K562 (cell line): ENCODE results near the gene TENM3. TPM values are rescaled to one million over a fixed set of nuclear protein-coding genes. Genes with fewer than 3 reads are reported as not detected.

ENCODE experiments used
- ATAC-seq: fragments of 200-7000 bp; cut with Tn5 transposase; 3 replicates; pipeline ENCODE4 v1.9.1; 2020; ENCODE audit warnings: moderate library complexity
- BruUV-seq: library from RNA; stranded (reverse); fragments of 400-500 nt; replicated peaks from 2 replicates; lab custom pipeline; 2021; lab: Mats Ljungman, UMichigan
- CTCF ChIA-PET: fragments of 300-600 bp; formaldehyde crosslinking; extraction: SDS; loops from one replicate; lab custom pipeline; 2021; ENCODE audit warnings: low intra/inter-chr PET ratio; lab: Yijun Ruan, JAX
- POLR2A ChIA-PET: fragments of 300-600, 350-650 bp; sonication (Branson Sonifier 250); formaldehyde crosslinking; extraction: SDS; loops from one replicate; lab custom pipeline; 2021; ENCODE audit warnings: antibody characterized with exemption, inconsistent platforms; lab: Yijun Ruan, JAX
- DNase-seq, 4 experiments: peaks; one replicate each; pipeline versions ENCODE4 v3.0.0 to v3.0.0-alpha.2; 2011 to 2018; ENCODE audit warnings: low spot score in 3 of 4, mixed read lengths in 3 of 4; ENCODE audit errors: extremely low read depth in 1 of 4
- FAIRE-seq: peaks from 2 replicates; lab custom pipeline; 2011; peaks lifted over from hg19 to GRCh38; lab: Jason Lieb, UNC
- H2AFZ ChIP-seq: 2 replicates; pipeline ENCODE4 v1.6.0; 2011; ENCODE audit warnings: low read depth, low read length, control low read depth, inconsistent platforms
- H3K27ac ChIP-seq: fragments of 200-600 bp; 3 replicates; pipeline ENCODE4 v1.8.0; 2011; ENCODE audit warnings: low read depth, mild to moderate bottlenecking, control low read depth, inconsistent platforms, low read length, moderate library complexity, mixed read lengths; ENCODE audit errors: extremely low read depth
- H3K27me3 ChIP-seq, 2 experiments: fragments of 300-600 bp in 1 of 2; 2 replicates in 1 of 2; 3 replicates in 1 of 2; pipeline versions ENCODE4 v1.6.0 to v1.8.0; 2011; ENCODE audit warnings: inconsistent platforms in 2 of 2, low read length in 2 of 2, mild to moderate bottlenecking in 1 of 2, mixed read lengths in 1 of 2, moderate library complexity in 1 of 2; ENCODE audit not compliant: control insufficient read depth in 2 of 2, insufficient read depth in 2 of 2
- H3K36me3 ChIP-seq: fragments of 300-600 bp; 3 replicates; pipeline ENCODE4 v1.8.0; 2011; ENCODE audit warnings: mild to moderate bottlenecking, low read length, inconsistent platforms; ENCODE audit not compliant: control insufficient read depth, insufficient read depth
- H3K4me1 ChIP-seq, 2 experiments: fragments of 200-600 bp in 1 of 2; replicated peaks in 1 of 2; 2 replicates in 1 of 2; 3 replicates in 1 of 2; pipeline versions ENCODE4 v1.5.1 to v1.8.0; 2011; ENCODE audit warnings: inconsistent platforms in 2 of 2, low read length in 2 of 2, mild to moderate bottlenecking in 1 of 2, mixed read lengths in 1 of 2, moderate library complexity in 1 of 2; ENCODE audit not compliant: control insufficient read depth in 2 of 2, insufficient read depth in 2 of 2
- H3K4me2 ChIP-seq: 2 replicates; pipeline ENCODE4 v1.6.1; 2011; ENCODE audit warnings: low read length, control low read depth, inconsistent platforms, mixed read lengths; ENCODE audit not compliant: insufficient read depth
- H3K4me3 ChIP-seq: fragments of 200-600 bp; sonication (generic), shearing (Covaris generic); 2 replicates; pipeline ENCODE4 v1.5.1; 2016; ENCODE audit warnings: control low read depth, inconsistent platforms
- H3K79me2 ChIP-seq: fragments of 200-600 bp; 3 replicates; pipeline ENCODE4 v1.8.0; 2011; ENCODE audit warnings: low read length, inconsistent platforms; ENCODE audit not compliant: control insufficient read depth, insufficient read depth
- H3K9ac ChIP-seq, 2 experiments: 2 replicates each; pipeline versions ENCODE4 v1.6.0 to v1.6.1; 2011; ENCODE audit warnings: low read depth in 2 of 2, low read length in 2 of 2, control low read depth in 1 of 2, inconsistent platforms in 1 of 2, mild to moderate bottlenecking in 1 of 2, mixed read lengths in 1 of 2; ENCODE audit not compliant: insufficient read depth in 1 of 2
- H3K9me1 ChIP-seq: one replicate; pipeline ENCODE4 v1.6.0; 2011; ENCODE audit warnings: inconsistent platforms, mild to moderate bottlenecking, low read length, moderate library complexity; ENCODE audit not compliant: control insufficient read depth, insufficient read depth
- H3K9me3 ChIP-seq: replicated peaks from 2 replicates; pipeline ENCODE4 v1.5.1; 2011; ENCODE audit warnings: low read depth, low read length, inconsistent platforms; ENCODE audit not compliant: control insufficient read depth, insufficient read depth
- H4K20me1 ChIP-seq: replicated peaks from 2 replicates; pipeline ENCODE4 v1.6.1; 2011; ENCODE audit warnings: low read length, inconsistent platforms, mixed read lengths; ENCODE audit not compliant: control insufficient read depth, insufficient read depth
- BCOR ChIP-seq: fragments of 450-650 bp; IDR thresholded peaks from 2 replicates; pipeline ENCODE4 v1.6.1; 2016
- FIP1L1 ChIP-seq: fragments of 200-400 bp; formaldehyde crosslinking; IDR thresholded peaks from 2 replicates; pipeline ENCODE4 v1.6.1; 2018; ENCODE audit warnings: mild to moderate bottlenecking, low read depth, low read length; ENCODE audit not compliant: poor library complexity, severe bottlenecking
- GATA2 ChIP-seq: sonication (generic); formaldehyde crosslinking; IDR thresholded peaks from 2 replicates; pipeline ENCODE4 v1.4.0; 2020; ENCODE audit warnings: mild to moderate bottlenecking, missing genetic modification reagents
- HDAC1 ChIP-seq, 2 experiments: fragments of 450-650 bp; IDR thresholded peaks; 2 replicates each; pipeline ENCODE4 v1.6.1; 2016 to 2017; ENCODE audit warnings: inconsistent platforms in 1 of 2, mild to moderate bottlenecking in 1 of 2, moderate library complexity in 1 of 2
- MYBL2 ChIP-seq, 2 experiments: fragments of 450-650 bp in 1 of 2; sonication (generic) in 1 of 2; formaldehyde crosslinking in 1 of 2; IDR thresholded peaks; 2 replicates each; pipeline versions ENCODE4 v1.6.1 to v1.8.1; 2017 to 2022; ENCODE audit warnings: borderline replicate concordance in 1 of 2, inconsistent platforms in 1 of 2, low read depth in 1 of 2, mild to moderate bottlenecking in 1 of 2, missing genetic modification reagents in 1 of 2, moderate library complexity in 1 of 2
- NCOA4 ChIP-seq: fragments of 450-650 bp; IDR thresholded peaks from 2 replicates; pipeline ENCODE4 v1.6.1; 2018; ENCODE audit warnings: mild to moderate bottlenecking; ENCODE audit not compliant: partially characterized antibody
- POLR2B ChIP-seq: fragments of 450-650 bp; IDR thresholded peaks from 2 replicates; pipeline ENCODE4 v1.6.1; 2018; ENCODE audit warnings: low read depth; ENCODE audit not compliant: partially characterized antibody
- SNIP1 ChIP-seq: fragments of 450-650 bp; IDR thresholded peaks from 2 replicates; pipeline ENCODE4 v1.7.1; 2017; ENCODE audit warnings: low read depth, mild to moderate bottlenecking
- ZNF431 ChIP-seq: sonication (generic); formaldehyde crosslinking; IDR thresholded peaks from 2 replicates; pipeline ENCODE4 v1.8.0; 2022; ENCODE audit warnings: mild to moderate bottlenecking, missing genetic modification reagents
- ZNF584 ChIP-seq: fragments of 200-800 bp; sonication (Bioruptor generic); IDR thresholded peaks from 2 replicates; pipeline ENCODE4 v1.6.1; 2016; ENCODE audit warnings: low read depth, mild to moderate bottlenecking, missing genetic modification characterization, missing compliant biosample characterization
- WGBS: fragments of 100-300 bp; shearing (Covaris generic); methylation state at CpG from one replicate; pipeline ENCODE4 v1.1.6; 2016; ENCODE audit warnings: low coverage, mixed read lengths; ENCODE audit not compliant: insufficient coverage; ENCODE audit errors: missing lambda C conversion rate; 5-methylcytosine and 5-hydroxymethylcytosine counted together
- in situ Hi-C: fragments of 300-500 bp; cut with MboI; formaldehyde crosslinking; loops from 4 replicates; pipeline ENCODE4 v1.15.0; 2018; ENCODE audit warnings: inconsistent platforms, mixed read lengths
- intact Hi-C: fragments of 100-400 bp; cut with micrococcal nuclease; formaldehyde crosslinking; loops from 2 replicates; pipeline ENCODE4 v1.14.2; 2022
- polyA plus RNA-seq, 8 experiments: library from polyadenylated mRNA; depleted of rRNA in 4 of 8; stranded (reverse) in 5 of 8; unstranded in 3 of 8; fragments of >200 nt; fragmentation: Nextera tagmentation in 2 of 8; fragmentation: Illumina TruSeq in 1 of 8; extraction: Ambion mirVana in 2 of 8; extraction: Trizol in 1 of 8; gene quantifications; 2 replicates each; pipeline versions ENCODE4 v1.2.1 to v1.2.3, GENCODE V29; 2011 to 2014; ENCODE audit warnings: inconsistent platforms in 1 of 8, missing spikeins in 1 of 8
- total RNA-seq, 7 experiments: library from RNA; depleted of rRNA in 6 of 7; stranded (reverse); fragments of >200 nt in 6 of 7; fragmentation: Illumina TruSeq in 2 of 7; extraction: Trizol in 2 of 7; gene quantifications; 2 replicates each; pipeline versions ENCODE4 v1.2.1 to v1.2.3, GENCODE V29; 2011 to 2021; ENCODE audit warnings: low replicate concordance in 1 of 7
- TF ChIP-seq, protein P1 (sequence below), 2 experiments: fragments of 450-650 bp; IDR thresholded peaks; 2 replicates each; pipeline ENCODE4 v1.6.1; 2016; ENCODE audit warnings: mild to moderate bottlenecking in 2 of 2, borderline replicate concordance in 1 of 2, low read depth in 1 of 2, moderate library complexity in 1 of 2
- TF ChIP-seq, protein P2 (sequence below): sonication (generic); formaldehyde crosslinking; IDR thresholded peaks from 2 replicates; pipeline ENCODE4 v1.9.0; 2022; ENCODE audit warnings: mild to moderate bottlenecking, missing genetic modification reagents
- TF ChIP-seq, protein P3 (sequence below): fragments of 450-650 bp; formaldehyde crosslinking; IDR thresholded peaks from 2 replicates; pipeline ENCODE4 v1.4.0; 2022; ENCODE audit warnings: missing genetic modification characterization

Gene TENM3
- total and polyA plus RNA-seq, 9 of the 15 experiments (the other 6 are each of a cell fraction or from before 2014, with no cell fraction given): 0.01 to 0.02 TPM; not detected in 7

DNA sequence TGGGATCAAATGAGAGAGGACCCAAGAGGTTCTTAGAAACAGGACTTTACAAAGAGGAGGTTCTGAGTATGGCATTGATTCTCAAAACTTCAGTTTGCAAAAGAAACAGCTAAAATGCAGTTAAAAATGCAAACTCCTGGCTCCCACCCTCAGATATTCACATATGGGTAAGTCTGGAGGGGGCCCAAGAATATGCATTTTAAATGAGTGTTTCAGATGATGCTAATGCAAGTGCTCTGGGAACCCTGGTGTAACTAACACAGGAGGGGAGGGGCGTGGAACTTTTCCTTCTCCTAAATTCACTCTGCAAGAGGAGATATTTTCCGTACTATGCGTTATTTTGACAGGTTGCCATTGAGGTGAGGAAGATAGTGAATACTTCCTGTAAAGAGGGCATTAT is 168.2 kb downstream of the TENM3 start:
- H3K4me1 ChIP-seq: no peaks in the 10 kb centered on the region
- H4K20me1 ChIP-seq: no peaks in the 10 kb centered on the region
- H3K4me3 ChIP-seq: no peak overlapping the region
- FAIRE-seq (no peak), DNase-seq (no peak), ATAC-seq (no peak)
- intact Hi-C loops: no loop called here
- H3K9me1 ChIP-seq: no peaks in the 10 kb centered on the region
- no TSS peak for BruUV-seq
- H3K9me3 ChIP-seq: no peaks in the 10 kb centered on the region
- H3K4me2 ChIP-seq: no peak overlapping the region
- H3K27me3 ChIP-seq: no peaks in the 10 kb centered on the region
- 0% methylated on average over 3 of the region's 3 CpGs for WGBS
- ChIA-PET CTCF (no interaction called here), POLR2A (no interaction called here)
- H3K36me3 ChIP-seq: no peaks in the 10 kb centered on the region
- H3K27ac ChIP-seq: no peak overlapping the region
- no peak overlapping the region for H3K9ac ChIP-seq
- H3K79me2 ChIP-seq: no peaks in the 10 kb centered on the region
- no peak overlapping the region for H2AFZ ChIP-seq
- in situ Hi-C loops: no loop called here
- TF ChIP-seq GATA2 (no peak), FIP1L1 (no peak), POLR2B (no peak), ZNF584 (CRISPR knock-in tag) (no peak), BCOR (no peak), NCOA4 (no peak), ZNF431 (CRISPR knock-in tag) (no peak), SNIP1 (no peak), MYBL2 (IDR thresholded peaks at IDR 0.05; ENCODE audit: low read depth) (no peak), MYBL2 (CRISPR knock-in tag; IDR thresholded peaks at IDR 0.05; ENCODE audit: borderline replicate concordance) (no peak), HDAC1 (IDR thresholded peaks at IDR 0.05) (no peak)
- TF ChIP-seq, protein P1, sequence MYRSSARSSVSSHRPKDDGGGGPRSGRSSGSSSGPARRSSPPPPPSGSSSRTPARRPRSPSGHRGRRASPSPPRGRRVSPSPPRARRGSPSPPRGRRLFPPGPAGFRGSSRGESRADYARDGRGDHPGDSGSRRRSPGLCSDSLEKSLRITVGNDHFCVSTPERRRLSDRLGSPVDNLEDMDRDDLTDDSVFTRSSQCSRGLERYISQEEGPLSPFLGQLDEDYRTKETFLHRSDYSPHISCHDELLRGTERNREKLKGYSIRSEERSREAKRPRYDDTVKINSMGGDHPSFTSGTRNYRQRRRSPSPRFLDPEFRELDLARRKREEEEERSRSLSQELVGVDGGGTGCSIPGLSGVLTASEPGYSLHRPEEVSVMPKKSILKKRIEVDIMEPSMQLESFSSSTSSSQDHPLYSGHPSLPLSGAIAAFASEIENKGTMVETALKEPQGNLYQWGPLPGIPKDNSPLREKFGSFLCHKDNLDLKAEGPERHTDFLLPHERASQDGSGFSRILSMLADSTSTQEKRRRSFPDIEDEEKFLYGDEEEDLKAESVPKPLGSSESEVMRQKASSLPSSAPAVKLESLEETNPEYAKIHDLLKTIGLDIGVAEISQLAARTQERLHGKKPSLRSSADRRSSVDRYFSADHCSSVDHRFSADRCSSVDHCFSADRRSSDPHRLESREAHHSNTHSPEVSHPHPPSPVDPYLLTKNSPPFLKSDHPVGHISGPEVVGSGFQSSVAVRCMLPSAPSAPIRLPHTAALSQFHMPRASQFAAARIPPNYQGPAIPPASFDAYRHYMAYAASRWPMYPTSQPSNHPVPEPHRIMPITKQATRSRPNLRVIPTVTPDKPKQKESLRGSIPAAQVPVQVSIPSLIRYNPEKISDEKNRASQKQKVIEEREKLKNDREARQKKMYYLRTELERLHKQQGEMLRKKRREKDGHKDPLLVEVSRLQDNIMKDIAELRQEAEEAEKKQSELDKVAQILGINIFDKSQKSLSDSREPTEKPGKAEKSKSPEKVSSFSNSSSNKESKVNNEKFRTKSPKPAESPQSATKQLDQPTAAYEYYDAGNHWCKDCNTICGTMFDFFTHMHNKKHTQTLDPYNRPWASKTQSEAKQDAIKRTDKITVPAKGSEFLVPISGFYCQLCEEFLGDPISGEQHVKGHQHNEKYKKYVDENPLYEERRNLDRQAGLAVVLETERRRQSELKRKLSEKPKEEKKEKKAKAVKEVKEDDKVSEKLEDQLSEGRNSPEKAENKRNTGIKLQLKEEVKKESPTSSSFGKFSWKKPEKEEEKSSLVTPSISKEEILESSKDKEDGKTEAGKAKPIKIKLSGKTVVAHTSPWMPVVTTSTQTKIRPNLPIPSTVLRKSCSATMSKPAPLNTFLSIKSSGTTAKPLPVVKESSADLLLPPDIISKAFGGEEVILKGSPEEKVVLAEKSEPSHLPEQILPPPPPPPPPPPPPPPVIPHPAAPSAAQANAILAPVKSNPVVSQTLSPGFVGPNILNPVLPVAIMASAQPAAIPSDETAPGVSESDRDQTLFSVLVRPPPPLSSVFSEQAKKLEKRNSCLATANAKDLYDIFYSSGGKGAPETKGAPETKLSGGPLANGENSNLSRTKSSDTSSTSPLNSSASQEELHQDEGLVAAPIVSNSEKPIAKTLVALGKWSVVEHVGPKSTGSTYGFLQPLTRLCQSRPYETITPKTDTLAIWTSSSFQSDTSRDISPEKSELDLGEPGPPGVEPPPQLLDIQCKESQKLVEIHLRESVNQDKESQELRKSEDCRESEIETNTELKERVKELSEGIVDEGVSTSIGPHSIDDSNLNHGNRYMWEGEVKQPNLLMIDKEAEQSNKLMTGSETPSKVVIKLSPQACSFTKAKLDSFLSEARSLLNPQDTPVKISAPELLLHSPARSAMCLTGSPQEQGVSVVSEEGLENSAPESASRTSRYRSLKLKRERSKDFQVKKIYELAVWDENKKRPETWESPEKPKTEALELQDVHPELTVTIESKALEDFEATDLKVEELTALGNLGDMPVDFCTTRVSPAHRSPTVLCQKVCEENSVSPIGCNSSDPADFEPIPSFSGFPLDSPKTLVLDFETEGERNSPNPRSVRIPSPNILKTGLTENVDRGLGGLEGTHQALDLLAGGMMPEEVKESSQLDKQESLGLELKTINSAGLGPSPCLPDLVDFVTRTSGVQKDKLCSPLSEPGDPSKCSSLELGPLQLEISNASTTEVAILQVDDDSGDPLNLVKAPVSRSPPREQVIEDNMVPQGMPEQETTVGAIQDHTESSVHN (IDR thresholded peaks at IDR 0.05; ENCODE audit: borderline replicate concordance in 1 of 2, low read depth in 1 of 2): no peak
- TF ChIP-seq, protein P2, sequence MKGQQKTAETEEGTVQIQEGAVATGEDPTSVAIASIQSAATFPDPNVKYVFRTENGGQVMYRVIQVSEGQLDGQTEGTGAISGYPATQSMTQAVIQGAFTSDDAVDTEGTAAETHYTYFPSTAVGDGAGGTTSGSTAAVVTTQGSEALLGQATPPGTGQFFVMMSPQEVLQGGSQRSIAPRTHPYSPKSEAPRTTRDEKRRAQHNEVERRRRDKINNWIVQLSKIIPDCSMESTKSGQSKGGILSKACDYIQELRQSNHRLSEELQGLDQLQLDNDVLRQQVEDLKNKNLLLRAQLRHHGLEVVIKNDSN (CRISPR knock-in tag): no peak
- TF ChIP-seq, protein P3, sequence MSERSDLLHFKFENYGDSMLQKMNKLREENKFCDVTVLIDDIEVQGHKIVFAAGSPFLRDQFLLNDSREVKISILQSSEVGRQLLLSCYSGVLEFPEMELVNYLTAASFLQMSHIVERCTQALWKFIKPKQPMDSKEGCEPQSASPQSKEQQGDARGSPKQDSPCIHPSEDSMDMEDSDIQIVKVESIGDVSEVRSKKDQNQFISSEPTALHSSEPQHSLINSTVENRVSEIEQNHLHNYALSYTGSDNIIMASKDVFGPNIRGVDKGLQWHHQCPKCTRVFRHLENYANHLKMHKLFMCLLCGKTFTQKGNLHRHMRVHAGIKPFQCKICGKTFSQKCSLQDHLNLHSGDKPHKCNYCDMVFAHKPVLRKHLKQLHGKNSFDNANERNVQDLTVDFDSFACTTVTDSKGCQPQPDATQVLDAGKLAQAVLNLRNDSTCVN (CRISPR knock-in tag): no peak
